ENCODE data around the gene ZNF714.

GRCh38 chr19:21147540-21147939, 65.5 kb downstream of the ZNF714 start:
- TF ChIP-seq, protein P1, sequence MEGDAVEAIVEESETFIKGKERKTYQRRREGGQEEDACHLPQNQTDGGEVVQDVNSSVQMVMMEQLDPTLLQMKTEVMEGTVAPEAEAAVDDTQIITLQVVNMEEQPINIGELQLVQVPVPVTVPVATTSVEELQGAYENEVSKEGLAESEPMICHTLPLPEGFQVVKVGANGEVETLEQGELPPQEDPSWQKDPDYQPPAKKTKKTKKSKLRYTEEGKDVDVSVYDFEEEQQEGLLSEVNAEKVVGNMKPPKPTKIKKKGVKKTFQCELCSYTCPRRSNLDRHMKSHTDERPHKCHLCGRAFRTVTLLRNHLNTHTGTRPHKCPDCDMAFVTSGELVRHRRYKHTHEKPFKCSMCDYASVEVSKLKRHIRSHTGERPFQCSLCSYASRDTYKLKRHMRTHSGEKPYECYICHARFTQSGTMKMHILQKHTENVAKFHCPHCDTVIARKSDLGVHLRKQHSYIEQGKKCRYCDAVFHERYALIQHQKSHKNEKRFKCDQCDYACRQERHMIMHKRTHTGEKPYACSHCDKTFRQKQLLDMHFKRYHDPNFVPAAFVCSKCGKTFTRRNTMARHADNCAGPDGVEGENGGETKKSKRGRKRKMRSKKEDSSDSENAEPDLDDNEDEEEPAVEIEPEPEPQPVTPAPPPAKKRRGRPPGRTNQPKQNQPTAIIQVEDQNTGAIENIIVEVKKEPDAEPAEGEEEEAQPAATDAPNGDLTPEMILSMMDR (IDR thresholded peaks at IDR 0.05) = no peak
- TF ChIP-seq POLR2AphosphoS5 (IDR thresholded peaks at IDR 0.05; ENCODE audit: insufficient read depth in 1 of 2, low read depth in 1 of 2) (no peak), POLR2A (IDR thresholded peaks at IDR 0.05) (no peak)
